A673 (cell line): Measurements from ENCODE around the gene SPNS1.

Experiments used
- EZH2 ChIP-seq: fragments of 200-600 bp; sonication (generic); IDR thresholded peaks from 2 replicates; pipeline ENCODE4 v1.6.1; 2017; ENCODE audit warnings: borderline replicate concordance, low read depth, mild to moderate bottlenecking, mixed read lengths, antibody characterized with exemption, low read length; ENCODE audit not compliant: poor library complexity, severe bottlenecking
- TF ChIP-seq, protein P1 (sequence below): fragments of 300-800, 200-600 bp; sonication (generic); conservative IDR thresholded peaks from 2 replicates; pipeline ENCODE4 v1.5.1; 2017; ENCODE audit warnings: low read depth, mild to moderate bottlenecking, antibody characterized with exemption, low read length, moderate library complexity, mixed read lengths

DNA sequence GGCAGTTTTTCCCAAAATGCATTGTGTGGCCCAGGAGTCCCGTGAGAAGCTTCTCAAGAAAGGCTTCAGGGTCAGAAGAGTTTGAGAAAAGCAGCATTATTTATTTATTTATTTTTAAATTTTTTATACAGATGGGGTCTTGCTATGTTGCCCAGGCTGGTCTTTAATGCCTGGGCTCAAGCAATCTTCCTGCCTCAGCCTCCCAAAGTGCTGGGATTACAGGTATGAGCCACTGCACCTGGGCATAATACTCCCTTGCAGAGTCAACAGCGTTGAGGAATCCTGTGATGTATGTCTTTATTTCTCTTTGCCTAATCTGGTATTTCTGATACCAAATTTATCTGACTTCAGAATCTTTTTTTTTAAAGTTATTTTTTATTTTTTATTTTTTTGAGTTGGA lies 25.4 kb downstream of the SPNS1 start:
- no peak for TF ChIP-seq EZH2
- TF ChIP-seq, protein P1, sequence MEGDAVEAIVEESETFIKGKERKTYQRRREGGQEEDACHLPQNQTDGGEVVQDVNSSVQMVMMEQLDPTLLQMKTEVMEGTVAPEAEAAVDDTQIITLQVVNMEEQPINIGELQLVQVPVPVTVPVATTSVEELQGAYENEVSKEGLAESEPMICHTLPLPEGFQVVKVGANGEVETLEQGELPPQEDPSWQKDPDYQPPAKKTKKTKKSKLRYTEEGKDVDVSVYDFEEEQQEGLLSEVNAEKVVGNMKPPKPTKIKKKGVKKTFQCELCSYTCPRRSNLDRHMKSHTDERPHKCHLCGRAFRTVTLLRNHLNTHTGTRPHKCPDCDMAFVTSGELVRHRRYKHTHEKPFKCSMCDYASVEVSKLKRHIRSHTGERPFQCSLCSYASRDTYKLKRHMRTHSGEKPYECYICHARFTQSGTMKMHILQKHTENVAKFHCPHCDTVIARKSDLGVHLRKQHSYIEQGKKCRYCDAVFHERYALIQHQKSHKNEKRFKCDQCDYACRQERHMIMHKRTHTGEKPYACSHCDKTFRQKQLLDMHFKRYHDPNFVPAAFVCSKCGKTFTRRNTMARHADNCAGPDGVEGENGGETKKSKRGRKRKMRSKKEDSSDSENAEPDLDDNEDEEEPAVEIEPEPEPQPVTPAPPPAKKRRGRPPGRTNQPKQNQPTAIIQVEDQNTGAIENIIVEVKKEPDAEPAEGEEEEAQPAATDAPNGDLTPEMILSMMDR: no peak
